Stimulated activated naive CD8-positive, alpha-beta T cell treated with anti-CD3 and anti-CD28 coated beads, Interleukin-15, amount 100 ng/mL, for 72 hours (primary cell): ENCODE results near the gene NXPE4.
"Not testable (repeated sequence)": the region's sequence is repeated elsewhere in the genome, so short reads cannot be mapped to it uniquely, and the experiment has no call there.

Experiments used
- ATAC-seq: fragments of 150-1000 bp; cut with Tn5 transposase; 2 replicates; pipeline ENCODE4 v1.10.0; 2021; ENCODE audit warnings: mild to moderate bottlenecking, moderate library complexity
- DNase-seq, 2 donors: peaks; one replicate each; pipeline ENCODE4 v3.0.0; 2021 to 2022
- H3K27ac Mint-ChIP-seq, 2 donors: one replicate each; pipeline ENCODE4 v1.8.0; 2022; ENCODE audit warnings: mild to moderate bottlenecking in 2 of 2, mixed read lengths in 2 of 2, moderate library complexity in 2 of 2
- H3K27me3 Mint-ChIP-seq: one replicate; pipeline ENCODE4 v1.8.0; 2022; ENCODE audit warnings: mixed read lengths
- H3K4me1 Mint-ChIP-seq: one replicate; pipeline ENCODE4 v1.8.0; 2022; ENCODE audit warnings: mild to moderate bottlenecking, mixed read lengths
- H3K4me3 Mint-ChIP-seq, 2 donors: one replicate each; pipeline ENCODE4 v1.8.0; 2022; ENCODE audit warnings: mild to moderate bottlenecking in 2 of 2, mixed read lengths in 2 of 2, moderate library complexity in 1 of 2
- H3K9me3 Mint-ChIP-seq, 2 donors: one replicate each; pipeline ENCODE4 v1.8.0; 2022; ENCODE audit warnings: mixed read lengths in 2 of 2

The NXPE4 gene

DNA sequence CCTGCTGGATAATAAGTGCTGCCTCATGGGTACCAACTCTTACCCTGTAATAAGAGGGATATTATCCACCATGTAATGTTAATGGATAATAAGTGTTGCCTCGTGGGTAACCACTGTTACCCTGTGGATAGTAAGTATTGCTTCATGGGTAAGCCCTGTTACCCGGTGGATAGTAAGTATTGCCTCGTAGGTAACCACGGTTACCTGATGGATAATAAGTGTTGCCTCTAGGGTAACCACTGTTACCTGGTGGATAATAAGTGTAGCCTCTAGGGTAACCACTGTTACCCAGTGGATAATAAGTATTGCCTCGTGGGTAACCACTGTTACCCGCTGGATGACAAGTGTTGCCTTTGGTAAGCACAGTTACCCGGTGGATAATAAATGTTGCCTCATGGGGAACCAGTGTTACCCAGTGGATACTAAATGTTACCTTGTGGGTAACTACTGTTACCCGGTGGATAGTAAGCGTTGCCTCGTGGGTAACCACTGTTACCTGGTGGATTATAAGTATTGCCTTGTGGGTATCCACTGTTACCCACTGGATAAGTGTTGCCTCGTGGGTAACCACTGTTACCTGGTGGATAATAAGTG lies 18.6 kb upstream of the NXPE4 start:
- Mint-ChIP-seq H3K27ac (no peak overlapping the region), H3K4me1 (no peaks in the 10 kb centered on the region), H3K4me3 (no peak overlapping the region), H3K9me3 (no peaks in the 10 kb centered on the region), H3K27me3 (no peaks in the 10 kb centered on the region)
- no peak for ATAC-seq
- DNase-seq, result no peak

DNA sequence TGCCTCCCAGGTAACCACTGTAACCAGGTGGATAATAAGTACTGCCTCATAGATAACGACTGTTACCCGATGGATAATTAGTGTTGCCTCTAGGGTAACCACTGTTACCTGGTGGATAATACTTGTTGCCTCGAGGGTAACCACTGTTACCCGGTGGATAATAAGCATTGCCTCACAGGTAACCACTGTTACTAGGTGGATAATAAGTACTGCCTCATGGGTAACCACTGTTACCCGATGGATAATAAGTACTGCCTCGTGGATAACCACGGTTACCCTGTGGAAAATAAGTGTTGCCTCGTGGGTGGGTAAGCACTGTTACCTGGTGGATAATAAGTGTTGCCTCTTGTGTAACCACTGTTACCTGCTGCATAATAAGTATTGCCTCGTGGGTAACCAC lies 17.5 kb upstream of the NXPE4 start:
- not testable (repeated sequence) for H3K27me3 Mint-ChIP-seq, H3K4me3 Mint-ChIP-seq

GRCh38 chr11:114612686-114613085 lies 17.1 kb upstream of the NXPE4 start:
- H3K27ac Mint-ChIP-seq, result no peak overlapping the region
- H3K27me3 Mint-ChIP-seq, result no peaks in the 10 kb centered on the region
- no peak overlapping the region for H3K4me3 Mint-ChIP-seq
- no peaks in the 10 kb centered on the region for H3K4me1 Mint-ChIP-seq
- no peak for DNase-seq
- ATAC-seq, result no peak
- no peaks in the 10 kb centered on the region for H3K9me3 Mint-ChIP-seq

More for the DNA sequence above, 17.5 kb upstream of the NXPE4 start:
- H3K9me3 Mint-ChIP-seq, ATAC-seq, DNase-seq, H3K27ac Mint-ChIP-seq, H3K4me1 Mint-ChIP-seq: not testable (repeated sequence)

GRCh38 chr11:114612199-114612598 lies 16.6 kb upstream of the NXPE4 start:
- H3K9me3 Mint-ChIP-seq, H3K4me3 Mint-ChIP-seq, H3K4me1 Mint-ChIP-seq, ATAC-seq, H3K27ac Mint-ChIP-seq, DNase-seq, H3K27me3 Mint-ChIP-seq: not testable (repeated sequence)

- ATAC-seq (no peak), DNase-seq (no peak)
- no peaks in the 10 kb centered on the region for H3K4me1 Mint-ChIP-seq
- no peak overlapping the region for H3K27ac Mint-ChIP-seq
- no peaks in the 10 kb centered on the region for H3K9me3 Mint-ChIP-seq
- no peaks in the 10 kb centered on the region for H3K27me3 Mint-ChIP-seq
- H3K4me3 Mint-ChIP-seq, result no peak overlapping the region
Observed at GRCh38 chr11:114610984-114611944, 15.7 kb upstream of the NXPE4 start.

GRCh38 chr11:114610550-114610949 lies 15.0 kb upstream of the NXPE4 start:
- no peak for ATAC-seq
- H3K4me1 Mint-ChIP-seq, result no peaks in the 10 kb centered on the region
- no peaks in the 10 kb centered on the region for H3K27me3 Mint-ChIP-seq

DNA sequence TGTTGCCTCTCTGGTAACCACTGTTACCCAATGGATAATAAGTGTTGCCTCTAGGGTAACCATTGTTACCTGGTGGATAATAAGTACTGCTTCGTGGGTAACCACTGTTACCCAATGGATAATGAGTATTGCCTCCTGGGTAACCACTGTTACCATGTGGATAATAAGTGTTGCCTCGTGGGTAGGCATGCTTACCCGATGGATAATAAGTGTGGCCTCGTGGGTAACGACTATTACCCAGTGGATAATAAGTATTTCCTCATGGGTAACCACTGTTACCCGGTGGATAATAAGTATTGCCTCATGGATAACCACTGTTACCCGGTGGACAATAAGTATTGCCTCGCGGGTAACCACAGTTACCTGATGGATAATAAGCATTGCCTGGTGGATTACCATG lies 13.8 kb upstream of the NXPE4 start:
- Mint-ChIP-seq H3K4me1 (no peaks in the 10 kb centered on the region), H3K27me3 (no peaks in the 10 kb centered on the region), H3K4me3 (no peak overlapping the region), H3K27ac (no peak overlapping the region), H3K9me3 (no peaks in the 10 kb centered on the region)
- no peak for ATAC-seq
- DNase-seq, result no peak

More at GRCh38 chr11:114610550-114610949, 15.0 kb upstream of the NXPE4 start:
- DNase-seq, result no peak
- Mint-ChIP-seq H3K27ac (no peak overlapping the region), H3K4me3 (no peak overlapping the region), H3K9me3 (no peaks in the 10 kb centered on the region)

DNA sequence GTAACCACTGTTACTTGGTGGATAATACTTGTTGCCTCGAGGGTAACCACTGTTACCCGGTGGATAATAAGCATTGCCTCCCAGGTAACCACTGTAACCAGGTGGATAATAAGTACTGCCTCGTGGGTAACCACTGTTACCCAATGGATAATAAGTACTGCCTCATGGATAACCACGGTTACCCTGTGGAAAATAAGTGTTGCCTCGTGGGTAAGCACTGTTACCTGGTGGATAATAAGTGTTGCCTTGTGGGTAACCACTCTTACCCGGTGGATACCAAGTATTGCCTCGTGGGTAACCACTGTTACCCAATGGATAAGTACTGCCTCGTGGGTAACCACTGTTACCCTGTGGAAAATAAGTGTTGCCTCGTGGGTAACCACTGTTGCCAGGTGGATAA lies 13.0 kb upstream of the NXPE4 start:
- H3K27me3 Mint-ChIP-seq, DNase-seq, ATAC-seq, H3K9me3 Mint-ChIP-seq, H3K4me3 Mint-ChIP-seq, H3K27ac Mint-ChIP-seq, H3K4me1 Mint-ChIP-seq: not testable (repeated sequence)

DNA sequence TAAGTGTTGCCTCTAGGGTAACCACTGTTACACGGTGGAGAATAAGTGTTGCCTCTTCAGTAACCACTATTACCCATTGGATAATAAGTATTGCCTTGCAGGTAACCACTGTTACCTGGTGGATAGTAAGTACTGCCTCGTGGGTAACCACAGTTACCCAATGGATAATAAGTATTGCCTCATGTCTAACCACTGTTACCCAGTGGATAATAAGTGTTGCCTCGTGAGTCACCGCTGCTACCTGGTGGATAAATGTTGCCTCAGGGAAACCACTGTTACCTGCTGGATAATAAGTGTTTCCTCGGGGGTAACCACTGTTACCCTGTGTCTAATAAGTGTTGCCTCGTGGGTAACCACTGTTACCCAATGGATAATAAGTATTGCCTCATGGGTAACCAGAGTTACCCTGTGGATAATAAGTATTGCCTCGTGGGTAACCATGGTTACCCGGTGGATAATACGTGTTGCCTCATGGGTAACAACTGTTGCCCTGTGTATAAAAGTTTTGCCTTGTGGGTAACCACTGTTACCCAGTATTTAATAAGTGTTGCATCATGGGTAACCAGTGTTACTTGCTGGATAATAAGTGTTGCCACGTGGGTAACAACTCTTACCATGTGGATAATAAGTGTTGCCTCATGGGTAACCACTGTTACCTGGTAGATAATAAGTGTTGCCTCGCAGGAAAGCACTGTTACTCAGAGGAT lies 12.3 kb upstream of the NXPE4 start:
- no peaks in the 10 kb centered on the region for H3K27me3 Mint-ChIP-seq
- ATAC-seq, result no peak
- H3K9me3 Mint-ChIP-seq, result no peaks in the 10 kb centered on the region
- no peak overlapping the region for H3K27ac Mint-ChIP-seq
- H3K4me3 Mint-ChIP-seq, result no peak overlapping the region
- H3K4me1 Mint-ChIP-seq, result no peaks in the 10 kb centered on the region
- DNase-seq, result no peak

GRCh38 chr11:114606802-114607075 lies 11.2 kb upstream of the NXPE4 start:
- not testable (repeated sequence) for H3K4me1 Mint-ChIP-seq, H3K9me3 Mint-ChIP-seq, ATAC-seq, H3K4me3 Mint-ChIP-seq, DNase-seq, H3K27me3 Mint-ChIP-seq, H3K27ac Mint-ChIP-seq

GRCh38 chr11:114606003-114606801 lies 10.6 kb upstream of the NXPE4 start:
- ATAC-seq (no peak), DNase-seq (no peak)
- H3K9me3 Mint-ChIP-seq, result no peaks in the 10 kb centered on the region
- H3K27me3 Mint-ChIP-seq, result no peaks in the 10 kb centered on the region
- H3K4me3 Mint-ChIP-seq, result no peak overlapping the region
- no peaks in the 10 kb centered on the region for H3K4me1 Mint-ChIP-seq
- H3K27ac Mint-ChIP-seq, result no peak overlapping the region

- Mint-ChIP-seq H3K27me3 (no peaks in the 10 kb centered on the region), H3K9me3 (no peaks in the 10 kb centered on the region), H3K4me1 (no peaks in the 10 kb centered on the region), H3K4me3 (no peak overlapping the region), H3K27ac (no peak overlapping the region)
- DNase-seq (no peak), ATAC-seq (no peak)
Observed at GRCh38 chr11:114605370-114605769, 9.8 kb upstream of the NXPE4 start.

DNA sequence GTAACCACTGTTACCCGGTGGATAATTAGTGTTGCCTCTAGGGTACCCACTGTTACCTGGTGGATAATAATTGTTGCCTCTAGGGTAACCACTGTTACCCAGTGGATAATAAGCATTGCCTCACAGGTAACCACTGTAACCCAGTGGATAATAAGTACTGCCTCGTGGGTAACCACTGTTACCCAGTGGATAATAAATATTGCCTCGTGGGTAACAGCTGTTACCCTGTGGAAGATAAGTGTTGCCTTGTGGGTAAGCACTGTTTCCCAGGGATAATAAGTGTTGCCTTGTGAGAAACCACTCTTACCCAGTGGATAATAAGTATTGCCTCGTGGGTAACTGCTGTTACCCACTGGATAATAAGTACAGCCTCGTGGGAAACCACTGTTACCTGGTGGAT lies 9.3 kb upstream of the NXPE4 start:
- no peak for ATAC-seq
- H3K9me3 Mint-ChIP-seq, result no peaks in the 10 kb centered on the region
- DNase-seq, result no peak
- H3K4me1 Mint-ChIP-seq, result no peaks in the 10 kb centered on the region
- no peak overlapping the region for H3K4me3 Mint-ChIP-seq
- H3K27me3 Mint-ChIP-seq, result no peaks in the 10 kb centered on the region
- H3K27ac Mint-ChIP-seq, result no peak overlapping the region

GRCh38 chr11:114604179-114604813 lies 8.7 kb upstream of the NXPE4 start:
- H3K27me3 Mint-ChIP-seq, result no peaks in the 10 kb centered on the region
- H3K27ac Mint-ChIP-seq, result no peak overlapping the region
- H3K4me3 Mint-ChIP-seq, result no peak overlapping the region
- H3K9me3 Mint-ChIP-seq, result no peaks in the 10 kb centered on the region
- DNase-seq (peak in 1 of 2 donors; percentile 13), ATAC-seq (no peak)
- H3K4me1 Mint-ChIP-seq, result no peaks in the 10 kb centered on the region

- H3K27me3 Mint-ChIP-seq, H3K4me1 Mint-ChIP-seq, H3K9me3 Mint-ChIP-seq, ATAC-seq, H3K27ac Mint-ChIP-seq, H3K4me3 Mint-ChIP-seq, DNase-seq: not testable (repeated sequence)
Observed at GRCh38 chr11:114603151-114603550, 7.6 kb upstream of the NXPE4 start.
